Activated CD8-positive, alpha-beta T cell treated with anti-CD3 and anti-CD28 coated beads for 36 hours (primary cell): ENCODE results near the gene TXNRD2. TPM values are rescaled to one million over a fixed set of nuclear protein-coding genes. Genes with fewer than 3 reads are reported as not detected.
A peak's percentile ranks its signal among the peaks of the same experiment; 100 is the strongest.

Experiments used
- ATAC-seq: fragments of 200-7000 bp; cut with Tn5 transposase; one replicate; pipeline ENCODE4 v1.10.0; 2021; ENCODE audit warnings: mild to moderate bottlenecking, moderate library complexity
- CTCF ChIA-PET: fragments of 350-600 bp; sonication (Branson Sonifier 250); formaldehyde crosslinking; loops from one replicate; lab custom pipeline; 2021; ENCODE audit warnings: antibody characterized with exemption; lab: Charles Lee
- POLR2A ChIA-PET: fragments of 350-600 bp; sonication (Branson Sonifier 250); formaldehyde crosslinking; loops from one replicate; lab custom pipeline; 2021; ENCODE audit warnings: antibody characterized with exemption; lab: Charles Lee
- DNase-seq: peaks from one replicate; pipeline ENCODE4 v3.0.0-alpha.2; 2020
- H3K27ac Mint-ChIP-seq: one replicate; pipeline ENCODE4 v1.8.0; 2021; ENCODE audit warnings: mild to moderate bottlenecking, mixed read lengths
- H3K27me3 Mint-ChIP-seq: one replicate; pipeline ENCODE4 v1.8.0; 2021; ENCODE audit warnings: mixed read lengths
- H3K36me3 Mint-ChIP-seq: one replicate; pipeline ENCODE4 v1.8.0; 2021; ENCODE audit warnings: low read depth, mixed read lengths
- H3K4me1 Mint-ChIP-seq: one replicate; pipeline ENCODE4 v1.8.0; 2021; ENCODE audit warnings: low read depth, mixed read lengths
- H3K4me3 Mint-ChIP-seq: one replicate; pipeline ENCODE4 v1.8.0; 2021; ENCODE audit warnings: mild to moderate bottlenecking, moderate library complexity, mixed read lengths
- H3K9me3 Mint-ChIP-seq: one replicate; pipeline ENCODE4 v1.8.0; 2021; ENCODE audit warnings: mixed read lengths
- intact Hi-C: fragments of 100-400 bp; cut with micrococcal nuclease; formaldehyde crosslinking; loops from one replicate; pipeline ENCODE4 v1.10.0; 2022
- total RNA-seq, 2 experiments: library from RNA; stranded (reverse); gene quantifications; one replicate each; pipeline ENCODE4 v1.2.3, GENCODE V29; 2021
- TF ChIP-seq, protein P1 (sequence below): fragments of 200-600 bp; IDR thresholded peaks from one replicate; pipeline ENCODE4 v1.8.0; 2022; ENCODE audit warnings: antibody characterized with exemption, mild to moderate bottlenecking

The TXNRD2 gene
- total RNA-seq, 2 experiments from 2014 or later: 18.0 to 18.5 TPM

DNA sequence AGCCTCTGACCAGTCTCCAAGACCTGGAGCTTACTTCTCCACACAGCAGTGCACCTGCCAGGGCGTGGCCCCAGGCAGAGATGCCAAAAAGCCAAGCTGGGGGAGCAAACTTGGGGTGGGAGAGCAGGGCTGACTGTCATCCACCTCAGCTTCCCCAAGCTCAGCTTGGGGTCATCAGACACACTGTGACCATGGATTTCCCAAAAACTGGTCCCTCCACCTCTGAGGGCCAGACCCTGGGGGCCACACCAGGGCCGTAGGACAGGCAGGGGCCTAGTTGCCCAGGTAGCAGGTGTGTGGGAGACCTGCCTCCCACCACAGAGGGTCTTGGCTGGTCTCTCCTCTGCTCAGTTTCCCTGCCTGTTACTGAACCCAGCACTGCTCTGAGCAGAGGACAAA, 44.4 kb upstream of the TXNRD2 start:
- TF ChIP-seq, protein P1, sequence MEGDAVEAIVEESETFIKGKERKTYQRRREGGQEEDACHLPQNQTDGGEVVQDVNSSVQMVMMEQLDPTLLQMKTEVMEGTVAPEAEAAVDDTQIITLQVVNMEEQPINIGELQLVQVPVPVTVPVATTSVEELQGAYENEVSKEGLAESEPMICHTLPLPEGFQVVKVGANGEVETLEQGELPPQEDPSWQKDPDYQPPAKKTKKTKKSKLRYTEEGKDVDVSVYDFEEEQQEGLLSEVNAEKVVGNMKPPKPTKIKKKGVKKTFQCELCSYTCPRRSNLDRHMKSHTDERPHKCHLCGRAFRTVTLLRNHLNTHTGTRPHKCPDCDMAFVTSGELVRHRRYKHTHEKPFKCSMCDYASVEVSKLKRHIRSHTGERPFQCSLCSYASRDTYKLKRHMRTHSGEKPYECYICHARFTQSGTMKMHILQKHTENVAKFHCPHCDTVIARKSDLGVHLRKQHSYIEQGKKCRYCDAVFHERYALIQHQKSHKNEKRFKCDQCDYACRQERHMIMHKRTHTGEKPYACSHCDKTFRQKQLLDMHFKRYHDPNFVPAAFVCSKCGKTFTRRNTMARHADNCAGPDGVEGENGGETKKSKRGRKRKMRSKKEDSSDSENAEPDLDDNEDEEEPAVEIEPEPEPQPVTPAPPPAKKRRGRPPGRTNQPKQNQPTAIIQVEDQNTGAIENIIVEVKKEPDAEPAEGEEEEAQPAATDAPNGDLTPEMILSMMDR: no peak
- peaks cover 2% of the 10 kb centered on the region for H3K4me1 Mint-ChIP-seq
- H3K9me3 Mint-ChIP-seq: no peaks in the 10 kb centered on the region
- no peak for DNase-seq
- intact Hi-C loops: no loop called here
- POLR2A ChIA-PET: interaction anchor here (1.4 kb wide), 1 partner anchor 38 kb away, joined by 4 read pairs; no protein-coding TSS in a partner anchor
- peak overlapping the region; percentile 35 for H3K4me3 Mint-ChIP-seq
- no peak for ATAC-seq
- H3K27me3 Mint-ChIP-seq: no peaks in the 10 kb centered on the region
- CTCF ChIA-PET: interaction anchor here (1.3 to 2.2 kb wide), 2 partner anchors 28 to 125 kb away, joined by 4 to 7 read pairs; no protein-coding TSS in a partner anchor
- no peaks in the 10 kb centered on the region for H3K36me3 Mint-ChIP-seq
- no peak overlapping the region for H3K27ac Mint-ChIP-seq

DNA sequence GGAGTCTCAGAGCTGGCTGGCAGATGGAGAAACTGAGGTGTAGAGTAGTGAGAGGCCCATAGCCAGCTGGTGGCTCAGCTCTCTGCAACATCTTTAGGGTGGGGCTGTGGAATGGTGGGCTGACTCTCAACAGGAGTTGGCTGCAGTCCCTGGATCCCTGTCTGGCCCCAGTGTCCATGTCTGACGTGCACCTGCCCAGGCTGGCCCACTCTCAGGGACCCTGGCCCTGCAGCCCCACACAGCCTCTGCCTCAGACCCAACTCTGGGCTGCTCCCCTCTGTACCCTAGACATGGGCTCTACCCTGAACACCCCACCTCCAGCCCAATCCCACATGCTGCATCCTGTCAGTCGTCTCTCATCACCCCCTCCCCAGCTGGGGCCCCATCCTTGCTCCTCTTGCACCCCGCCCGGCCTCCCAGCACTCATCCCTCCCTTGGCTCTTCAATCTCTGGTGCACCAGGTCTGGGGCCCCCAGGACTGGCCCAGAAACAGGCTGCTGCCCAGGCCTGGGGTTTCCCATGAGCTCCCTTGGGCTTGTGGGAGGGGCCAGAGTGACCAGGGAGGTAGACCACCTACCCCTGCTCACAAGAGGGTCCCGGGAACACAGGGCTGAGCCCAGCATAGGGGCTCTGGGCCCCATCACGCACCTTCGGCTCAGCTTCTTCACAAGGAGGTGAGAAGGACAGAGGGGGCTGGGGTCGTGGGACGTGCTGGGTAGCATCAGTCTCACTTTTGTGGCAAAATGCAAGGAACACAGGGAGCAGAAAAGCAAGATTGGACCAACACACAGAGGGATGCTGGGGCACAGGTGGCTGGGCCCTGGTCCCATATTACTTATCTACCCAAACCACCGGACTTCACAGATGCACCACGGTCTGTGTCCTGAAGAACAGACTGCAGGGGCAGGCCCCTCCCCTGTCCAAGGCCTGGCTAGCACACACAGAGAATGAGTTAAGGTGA, 43.5 kb upstream of the TXNRD2 start:
- Mint-ChIP-seq H3K27ac (no peak overlapping the region), H3K9me3 (no peaks in the 10 kb centered on the region), H3K36me3 (no peaks in the 10 kb centered on the region), H3K27me3 (no peaks in the 10 kb centered on the region), H3K4me3 (no peak overlapping the region), H3K4me1 (peaks cover 2% of the 10 kb centered on the region)
- TF ChIP-seq, protein P1: no peak
- intact Hi-C loops: no loop called here
- ChIA-PET CTCF (interaction anchor here (1.3 to 2.2 kb wide), 2 partner anchors 28 to 126 kb away, joined by 4 to 7 read pairs; no protein-coding TSS in a partner anchor), POLR2A (interaction anchor here (0.5 to 2.4 kb wide), 3 partner anchors 14 to 31 kb away, joined by 4 to 5 read pairs (median 5); no protein-coding TSS in a partner anchor)
- DNase-seq: no peak
- ATAC-seq: no peak

DNA sequence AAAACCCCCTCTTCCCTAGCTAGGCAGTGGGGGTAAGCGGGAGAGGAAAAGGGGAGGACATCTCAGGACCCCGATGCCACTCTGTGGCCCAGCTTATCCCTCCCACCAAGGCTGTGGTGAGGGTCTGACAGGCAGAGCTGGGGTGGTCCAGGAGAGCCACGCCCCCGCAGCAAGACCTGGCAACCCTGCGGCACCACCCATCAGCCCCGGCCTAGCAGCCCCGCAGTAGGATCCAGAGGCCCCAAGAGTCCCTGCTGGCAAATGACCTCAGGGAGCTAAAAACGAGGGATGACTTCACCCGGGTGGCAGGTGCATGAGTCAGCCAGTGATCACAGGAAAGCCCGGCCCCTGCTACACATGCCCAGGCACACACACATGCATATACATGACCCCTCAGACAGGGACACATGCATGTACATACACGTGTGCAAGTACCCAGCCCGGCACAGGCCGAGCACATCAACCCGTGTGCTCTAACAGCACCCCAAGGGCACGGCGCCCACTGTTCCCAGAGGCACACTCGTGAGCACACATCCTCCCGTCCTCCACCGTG, 42.7 kb upstream of the TXNRD2 start:
- no peak overlapping the region for H3K27ac Mint-ChIP-seq
- intact Hi-C loops: no loop called here
- POLR2A ChIA-PET: interaction anchor here (1.0 to 2.4 kb wide), 2 partner anchors 13 to 31 kb away, joined by 4 to 5 read pairs; no protein-coding TSS in a partner anchor
- ATAC-seq: peak; percentile 45
- TF ChIP-seq, protein P1: no peak
- H3K36me3 Mint-ChIP-seq: no peaks in the 10 kb centered on the region
- no peaks in the 10 kb centered on the region for H3K27me3 Mint-ChIP-seq
- CTCF ChIA-PET: interaction anchor here (1.0 kb wide), 1 partner anchor 29 kb away, joined by 3 read pairs; no protein-coding TSS in a partner anchor
- H3K4me3 Mint-ChIP-seq: no peak overlapping the region
- H3K4me1 Mint-ChIP-seq: peaks cover 2% of the 10 kb centered on the region
- DNase-seq: peak; percentile 53
- H3K9me3 Mint-ChIP-seq: no peaks in the 10 kb centered on the region

DNA sequence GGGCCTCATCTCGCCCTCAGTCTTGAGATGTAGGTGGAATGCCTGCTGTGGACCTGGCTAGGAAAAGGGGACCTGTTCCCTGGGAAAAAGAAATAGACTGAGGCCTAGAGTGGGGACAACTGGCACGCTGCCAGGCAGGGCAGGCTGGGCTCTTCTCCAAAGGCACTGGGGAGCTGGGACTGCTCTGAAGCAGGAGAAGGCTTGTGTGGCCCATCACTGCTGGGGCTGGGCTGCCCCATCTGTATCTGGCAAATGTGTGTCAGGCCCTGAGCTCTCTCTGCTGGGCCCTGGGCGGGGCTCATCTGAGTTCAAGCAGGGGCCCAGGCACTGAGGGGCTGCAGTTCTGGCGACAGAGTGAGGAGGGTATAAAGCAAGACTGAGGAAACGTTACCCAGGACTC, 42.1 kb upstream of the TXNRD2 start:
- DNase-seq (no peak), ATAC-seq (no peak)
- Mint-ChIP-seq H3K27me3 (no peaks in the 10 kb centered on the region), H3K4me1 (peaks cover 2% of the 10 kb centered on the region), H3K36me3 (no peaks in the 10 kb centered on the region), H3K9me3 (no peaks in the 10 kb centered on the region), H3K27ac (no peak overlapping the region), H3K4me3 (no peak overlapping the region)
- intact Hi-C loops: no loop called here
- POLR2A ChIA-PET: interaction anchor here (2.4 kb wide), 1 partner anchor 12 kb away, joined by 5 read pairs; no protein-coding TSS in a partner anchor
- CTCF ChIA-PET: interaction anchor here (1.0 kb wide), 1 partner anchor 30 kb away, joined by 3 read pairs; no protein-coding TSS in a partner anchor
- TF ChIP-seq, protein P1: no peak
